Naive thymus-derived CD4-positive, alpha-beta T cell (primary cell): ENCODE measurements around the gene SCIN. TPM values are rescaled to one million over a fixed set of nuclear protein-coding genes. Genes with fewer than 3 reads are reported as not detected.
A peak's percentile ranks its signal among the peaks of the same experiment; 100 is the strongest.

ENCODE experiments used
- ATAC-seq: fragments of 150-1000 bp; cut with Tn5 transposase; 2 replicates; pipeline ENCODE4 v1.10.0; 2021; ENCODE audit warnings: mild to moderate bottlenecking, moderate library complexity
- CTCF ChIA-PET: fragments of 350-600 bp; sonication (Branson Sonifier 250); formaldehyde crosslinking; loops from one replicate; lab custom pipeline; 2021; ENCODE audit warnings: antibody characterized with exemption; lab: Charles Lee
- POLR2A ChIA-PET: fragments of 350-600 bp; sonication (Branson Sonifier 250); formaldehyde crosslinking; loops from one replicate; lab custom pipeline; 2021; ENCODE audit warnings: antibody characterized with exemption, inconsistent platforms; lab: Charles Lee
- DNase-seq, 9 donors: peaks; one replicate each; pipeline versions ENCODE4 v3.0.0 to v3.0.0-alpha.2; 2020 to 2022; ENCODE audit warnings: mixed read lengths in 1 of 9
- H3K27ac ChIP-seq: one replicate; pipeline ENCODE4 v1.7.0; 2013; ENCODE audit warnings: mild to moderate bottlenecking, low read depth, low read length, moderate library complexity
- H3K27me3 ChIP-seq, 2 donors: one replicate each; pipeline ENCODE4 v1.7.0; 2013; ENCODE audit warnings: low read length in 2 of 2, mild to moderate bottlenecking in 2 of 2, moderate library complexity in 2 of 2; ENCODE audit not compliant: control insufficient read depth in 2 of 2, insufficient read depth in 2 of 2
- H3K36me3 ChIP-seq, 3 experiments: 1 replicate in 2 of 3; 2 replicates in 1 of 3; pipeline ENCODE4 v1.7.0; 2013; ENCODE audit warnings: low read length in 3 of 3, mild to moderate bottlenecking in 3 of 3, moderate library complexity in 1 of 3; ENCODE audit not compliant: insufficient read depth in 3 of 3, control insufficient read depth in 2 of 3
- H3K4me1 ChIP-seq, 2 donors: one replicate each; pipeline ENCODE4 v1.7.0; 2013; ENCODE audit warnings: low read length in 2 of 2, mild to moderate bottlenecking in 2 of 2, moderate library complexity in 1 of 2; ENCODE audit not compliant: control insufficient read depth in 2 of 2, insufficient read depth in 2 of 2
- H3K4me3 ChIP-seq: 2 replicates; pipeline ENCODE4 v1.7.0; 2013; ENCODE audit warnings: mild to moderate bottlenecking, low read length
- H3K9me3 ChIP-seq, 3 experiments: 1 replicate in 2 of 3; 2 replicates in 1 of 3; pipeline ENCODE4 v1.7.0; 2013; ENCODE audit warnings: low read length in 3 of 3; ENCODE audit not compliant: control insufficient read depth in 2 of 3
- H3K27ac Mint-ChIP-seq, 9 donors: one replicate each; pipeline ENCODE4 v1.8.0; 2020 to 2022; ENCODE audit warnings: mixed read lengths in 9 of 9, mild to moderate bottlenecking in 8 of 9, moderate library complexity in 5 of 9, inconsistent platforms in 2 of 9
- H3K27me3 Mint-ChIP-seq, 5 donors: one replicate each; pipeline ENCODE4 v1.8.0; 2021 to 2022; ENCODE audit warnings: mixed read lengths in 5 of 5, mild to moderate bottlenecking in 1 of 5
- H3K36me3 Mint-ChIP-seq, 5 donors: one replicate each; pipeline ENCODE4 v1.8.0; 2020 to 2022; ENCODE audit warnings: mixed read lengths in 5 of 5, mild to moderate bottlenecking in 3 of 5, inconsistent platforms in 1 of 5
- H3K4me1 Mint-ChIP-seq, 7 donors: one replicate each; pipeline ENCODE4 v1.8.0; 2020 to 2022; ENCODE audit warnings: mixed read lengths in 7 of 7, mild to moderate bottlenecking in 3 of 7, inconsistent platforms in 1 of 7
- H3K4me3 Mint-ChIP-seq, 10 donors: one replicate each; pipeline ENCODE4 v1.8.0; 2020 to 2022; ENCODE audit warnings: mild to moderate bottlenecking in 10 of 10, mixed read lengths in 10 of 10, moderate library complexity in 6 of 10, inconsistent platforms in 2 of 10
- H3K9me3 Mint-ChIP-seq, 11 donors: one replicate each; pipeline ENCODE4 v1.8.0; 2020 to 2022; ENCODE audit warnings: mixed read lengths in 11 of 11, mild to moderate bottlenecking in 4 of 11, inconsistent platforms in 1 of 11, moderate library complexity in 1 of 11
- intact Hi-C, 2 donors: fragments of 100-400 bp; cut with micrococcal nuclease; formaldehyde crosslinking; loops; one replicate each; pipeline ENCODE4 v1.15.1; 2023
- polyA plus RNA-seq, 2 donors: library from polyadenylated mRNA; unstranded; fragments of 300-500 nt; fragmentation: Illumina TruSeq; gene quantifications; one replicate each; pipeline ENCODE4 v1.2.3, GENCODE V29; 2021
- total RNA-seq, 6 experiments: library from RNA in 5 of 6; stranded (reverse) in 5 of 6; gene quantifications; 1 replicate in 5 of 6; 2 replicates in 1 of 6; pipeline ENCODE4 v1.2.3 and lab custom pipeline; 2021 to 2026

The SCIN gene
- total and polyA plus RNA-seq, 7 experiments from 2014 or later: 0.16 to 0.95 (median 0.35) TPM; not detected in 3

DNA sequence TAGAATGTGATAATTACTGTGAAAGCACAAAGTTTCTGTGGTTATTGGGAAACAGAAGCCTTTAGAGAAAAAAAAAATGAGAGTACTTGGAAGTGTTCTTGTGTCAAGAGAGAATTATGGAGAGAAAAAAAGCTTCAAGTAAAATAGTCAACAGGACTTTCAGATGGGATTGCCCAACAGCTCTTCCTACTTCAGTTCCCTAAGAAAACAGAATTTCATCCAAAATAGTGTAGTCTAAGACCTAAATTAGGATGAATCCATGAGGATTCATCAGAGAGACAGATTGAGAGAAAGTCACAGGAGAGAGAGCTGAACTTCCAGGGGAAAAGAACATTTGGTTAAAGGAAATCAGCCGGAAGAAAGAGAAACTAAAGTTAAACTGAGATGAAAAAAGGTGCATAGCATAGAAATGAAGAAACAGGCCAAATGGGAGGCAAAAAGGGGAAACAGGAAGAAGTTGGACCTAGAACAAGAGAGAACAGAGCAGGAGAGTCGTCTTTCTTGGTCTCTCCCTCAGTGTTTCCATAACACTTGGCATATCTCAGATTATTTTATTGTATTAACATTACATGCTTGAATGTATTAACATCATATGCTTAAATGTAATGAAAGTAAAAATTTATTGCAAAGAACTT is 2.5 kb downstream of the SCIN start:
- intact Hi-C loops: no loop called here
- no peaks in the 10 kb centered on the region for H3K36me3 ChIP-seq
- H3K4me1 ChIP-seq: peaks cover 0 to 8% of the 10 kb centered on the region in 2 donors
- H3K27me3 ChIP-seq: peaks cover 5 to 14% of the 10 kb centered on the region in 2 donors
- Mint-ChIP-seq H3K4me3 (no peak overlapping the region), H3K27ac (no peak overlapping the region), H3K4me1 (peaks cover 9 to 19% (median 13%) of the 10 kb centered on the region in 7 donors), H3K36me3 (no peaks in the 10 kb centered on the region), H3K27me3 (peaks cover 32 to 73% (median 50%) of the 10 kb centered on the region in 5 donors), H3K9me3 (no peaks in the 10 kb centered on the region)
- ATAC-seq: no peak
- ChIA-PET CTCF (no interaction called here), POLR2A (no interaction called here)
- DNase-seq: no peak
- H3K4me3 ChIP-seq: no peak overlapping the region
- H3K27ac ChIP-seq: no peak overlapping the region
- no peaks in the 10 kb centered on the region for H3K9me3 ChIP-seq

DNA sequence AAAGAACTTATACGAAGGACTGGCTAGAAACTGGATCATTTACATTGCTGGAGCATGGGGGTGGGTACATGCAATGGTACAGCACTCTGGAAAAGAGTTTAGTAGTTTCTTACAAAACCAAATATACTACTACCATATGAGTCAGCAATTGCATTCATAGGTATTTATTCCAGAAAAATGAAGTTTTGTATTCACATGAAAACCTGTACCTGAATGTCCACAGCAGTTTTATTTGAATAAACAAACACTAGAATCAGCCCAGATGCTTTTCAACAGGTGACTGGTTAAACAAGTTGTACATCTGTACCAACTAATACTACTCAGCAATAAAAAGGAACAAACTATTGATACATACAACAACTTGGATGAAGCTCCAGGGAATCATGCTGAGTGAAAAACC is 3.4 kb downstream of the SCIN start:
- Histone ChIP-seq H3K27ac (no peak overlapping the region), H3K36me3 (no peaks in the 10 kb centered on the region), H3K4me1 (peaks cover 0 to 8% of the 10 kb centered on the region in 2 donors), H3K27me3 (peaks cover 5 to 14% of the 10 kb centered on the region in 2 donors), H3K4me3 (no peak overlapping the region), H3K9me3 (no peaks in the 10 kb centered on the region)
- intact Hi-C loops: no loop called here
- H3K9me3 Mint-ChIP-seq: peaks cover 0 to 2% (median 0%) of the 10 kb centered on the region in 11 donors
- DNase-seq: no peak
- ATAC-seq: no peak
- H3K36me3 Mint-ChIP-seq: no peaks in the 10 kb centered on the region
- no peak overlapping the region for H3K4me3 Mint-ChIP-seq
- H3K27ac Mint-ChIP-seq: no peak overlapping the region
- ChIA-PET CTCF (no interaction called here), POLR2A (no interaction called here)
- peaks cover 9 to 17% (median 13%) of the 10 kb centered on the region in 7 donors for H3K4me1 Mint-ChIP-seq
- H3K27me3 Mint-ChIP-seq: peaks cover 28 to 72% (median 45%) of the 10 kb centered on the region in 5 donors

DNA sequence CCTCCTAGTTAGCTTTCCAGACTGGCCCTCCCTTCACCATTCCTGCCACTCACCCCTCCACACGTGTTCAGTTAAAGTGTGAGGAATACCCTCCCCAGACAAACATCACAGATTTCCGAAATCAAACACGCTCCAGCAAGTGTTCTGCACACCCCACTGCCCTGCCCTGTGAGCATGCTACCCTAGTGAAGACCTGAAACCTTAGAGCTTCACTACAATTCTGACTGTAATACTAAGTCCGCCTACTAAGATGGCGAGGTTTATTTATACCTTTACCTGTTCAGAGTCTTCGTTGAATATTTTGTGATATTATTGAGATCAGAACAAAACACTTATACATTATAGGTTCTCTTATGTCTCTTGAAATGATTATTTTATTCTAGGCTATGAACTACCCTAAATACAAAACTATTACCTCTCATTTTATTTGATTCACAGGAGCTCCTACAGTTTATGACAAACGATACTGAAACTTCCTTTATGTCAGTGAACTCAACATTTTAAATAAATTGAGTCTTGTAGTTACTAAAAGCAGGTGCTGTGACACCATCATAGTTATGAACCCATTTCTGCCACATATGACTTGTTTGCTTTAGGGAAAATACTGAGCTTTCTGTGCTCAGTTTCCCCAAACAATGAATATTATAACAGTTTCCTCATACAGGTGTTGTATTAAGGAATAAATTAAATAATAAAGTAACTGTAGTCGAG is 8.6 kb downstream of the SCIN start:
- H3K27me3 ChIP-seq: no peaks in the 10 kb centered on the region
- H3K36me3 ChIP-seq: no peaks in the 10 kb centered on the region
- no peak overlapping the region for H3K4me3 Mint-ChIP-seq
- POLR2A ChIA-PET: no interaction called here
- no peak overlapping the region for H3K27ac Mint-ChIP-seq
- H3K36me3 Mint-ChIP-seq: no peaks in the 10 kb centered on the region
- intact Hi-C loops: no loop called here
- H3K27me3 Mint-ChIP-seq: peaks cover 13 to 34% (median 22%) of the 10 kb centered on the region in 5 donors
- CTCF ChIA-PET: interaction anchor here (0.6 kb wide), 1 partner anchor 1935 kb away, joined by 3 read pairs; no protein-coding TSS in a partner anchor
- no peaks in the 10 kb centered on the region for H3K4me1 ChIP-seq
- H3K4me3 ChIP-seq: no peak overlapping the region
- no peaks in the 10 kb centered on the region for H3K4me1 Mint-ChIP-seq
- ATAC-seq (no peak), DNase-seq (no peak)
- peaks cover 0 to 2% (median 0%) of the 10 kb centered on the region in 11 donors for H3K9me3 Mint-ChIP-seq
- H3K9me3 ChIP-seq: no peaks in the 10 kb centered on the region
- H3K27ac ChIP-seq: no peak overlapping the region

DNA sequence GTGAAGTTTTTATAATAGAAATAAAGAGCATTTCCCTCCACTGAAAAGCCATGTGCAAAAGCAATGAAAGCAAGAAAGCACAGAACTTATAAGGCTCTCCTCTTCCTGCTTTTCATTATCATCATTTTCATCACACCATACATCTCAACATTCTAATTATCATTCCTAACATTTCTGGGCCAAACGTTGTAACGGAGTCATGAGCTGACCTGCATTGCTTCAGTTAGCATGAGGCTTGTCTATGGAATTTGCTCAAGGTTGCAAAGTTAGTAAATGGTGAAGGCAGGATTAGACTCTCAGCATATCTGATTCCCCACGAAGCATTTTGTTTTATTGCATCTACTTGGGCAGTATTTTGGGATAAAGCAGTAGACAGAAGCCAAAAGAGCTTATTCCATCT is 11.4 kb downstream of the SCIN start:
- H3K9me3 ChIP-seq: no peaks in the 10 kb centered on the region
- intact Hi-C loops: no loop called here
- Mint-ChIP-seq H3K36me3 (no peaks in the 10 kb centered on the region), H3K4me1 (peaks cover 0 to 5% (median 0%) of the 10 kb centered on the region in 7 donors), H3K27me3 (peaks cover 25 to 32% (median 26%) of the 10 kb centered on the region in 5 donors), H3K4me3 (no peak overlapping the region), H3K27ac (no peak overlapping the region), H3K9me3 (peaks cover 0 to 2% (median 0%) of the 10 kb centered on the region in 11 donors)
- H3K4me3 ChIP-seq: no peak overlapping the region
- DNase-seq (no peak), ATAC-seq (no peak)
- no peak overlapping the region for H3K27ac ChIP-seq
- no peaks in the 10 kb centered on the region for H3K4me1 ChIP-seq
- H3K36me3 ChIP-seq: no peaks in the 10 kb centered on the region
- ChIA-PET CTCF (no interaction called here), POLR2A (no interaction called here)
- H3K27me3 ChIP-seq: no peaks in the 10 kb centered on the region

DNA sequence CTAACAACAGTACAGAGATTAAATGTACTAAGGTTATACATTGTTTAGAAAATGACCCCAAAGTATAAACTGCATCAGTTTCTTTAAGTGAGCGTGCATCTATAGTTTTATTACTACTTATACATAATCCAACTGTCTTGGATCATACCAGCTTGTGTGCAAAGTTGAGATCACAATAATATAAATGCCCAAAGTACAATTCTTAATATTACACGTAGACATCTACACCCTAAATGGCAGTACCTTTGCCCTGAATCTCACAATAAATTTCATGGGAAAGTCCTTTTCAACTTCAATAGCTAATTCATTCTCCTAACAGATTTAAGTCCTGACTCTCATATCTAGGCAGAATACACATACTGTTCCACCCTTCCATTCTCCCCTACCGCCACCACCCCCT is 11.8 kb downstream of the SCIN start:
- H3K27ac Mint-ChIP-seq: no peak overlapping the region
- no peak for DNase-seq
- H3K4me3 Mint-ChIP-seq: no peak overlapping the region
- intact Hi-C loops: no loop called here
- Histone ChIP-seq H3K4me3 (no peak overlapping the region), H3K36me3 (no peaks in the 10 kb centered on the region), H3K27me3 (no peaks in the 10 kb centered on the region), H3K9me3 (no peaks in the 10 kb centered on the region), H3K27ac (no peak overlapping the region), H3K4me1 (no peaks in the 10 kb centered on the region)
- H3K4me1 Mint-ChIP-seq: peaks cover 0 to 5% (median 0%) of the 10 kb centered on the region in 7 donors
- peaks cover 23 to 31% (median 26%) of the 10 kb centered on the region in 5 donors for H3K27me3 Mint-ChIP-seq
- no peak for ATAC-seq
- ChIA-PET CTCF (no interaction called here), POLR2A (no interaction called here)
- H3K36me3 Mint-ChIP-seq: no peaks in the 10 kb centered on the region
- peaks cover 0 to 2% (median 0%) of the 10 kb centered on the region in 11 donors for H3K9me3 Mint-ChIP-seq

DNA sequence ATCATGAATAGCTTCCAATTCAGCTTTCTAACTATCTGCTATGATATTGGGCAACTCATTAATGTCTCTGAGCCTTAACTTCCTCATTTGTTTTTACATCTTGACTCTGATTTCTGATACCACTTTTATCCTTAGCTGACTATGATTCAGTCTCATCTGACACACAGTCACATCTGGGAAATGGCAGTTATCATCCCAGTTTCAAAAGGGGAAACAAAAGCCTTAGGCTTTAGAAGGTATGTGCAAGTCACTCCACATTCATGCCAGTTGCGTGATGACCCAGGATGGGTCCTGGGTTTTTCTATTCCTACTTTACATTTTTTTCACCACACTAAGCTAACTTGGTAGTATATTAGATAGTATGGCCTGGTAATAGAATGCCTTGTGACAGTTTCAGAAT is 12.7 kb downstream of the SCIN start:
- Mint-ChIP-seq H3K4me1 (peaks cover 0 to 5% (median 0%) of the 10 kb centered on the region in 7 donors), H3K27ac (no peak overlapping the region), H3K36me3 (no peaks in the 10 kb centered on the region), H3K4me3 (no peak overlapping the region), H3K9me3 (peaks cover 0 to 2% (median 0%) of the 10 kb centered on the region in 11 donors), H3K27me3 (peaks cover 19 to 34% (median 28%) of the 10 kb centered on the region in 5 donors)
- intact Hi-C loops: no loop called here
- H3K36me3 ChIP-seq: no peaks in the 10 kb centered on the region
- H3K27me3 ChIP-seq: no peaks in the 10 kb centered on the region
- no peaks in the 10 kb centered on the region for H3K4me1 ChIP-seq
- CTCF ChIA-PET: no interaction called here
- no peak for DNase-seq
- no peaks in the 10 kb centered on the region for H3K9me3 ChIP-seq
- POLR2A ChIA-PET: no interaction called here
- peak; percentile 70 for ATAC-seq
- H3K4me3 ChIP-seq: no peak overlapping the region
- H3K27ac ChIP-seq: no peak overlapping the region
